Kidney (tissue), 14 donors: ENCODE measurements around the gene UBE2L5. TPM values are rescaled to one million over a fixed set of nuclear protein-coding genes. Genes with fewer than 3 reads are reported as not detected.

ENCODE experiments used
- DNase-seq, 5 donors: peaks; one replicate each; pipeline ENCODE4 v3.0.0-alpha.2; 2013 to 2020
- FAIRE-seq: peaks from 2 replicates; lab custom pipeline; 2012; peaks lifted over from hg19 to GRCh38; lab: Jason Lieb, UNC
- H3K27ac ChIP-seq, 2 donors: one replicate each; pipeline ENCODE4 v1.7.0; 2013; ENCODE audit warnings: low read depth in 2 of 2, low read length in 2 of 2, inconsistent platforms in 1 of 2
- H3K27me3 ChIP-seq: one replicate; pipeline ENCODE4 v1.7.1; 2013; ENCODE audit warnings: low read length, inconsistent platforms; ENCODE audit not compliant: control insufficient read depth, insufficient read depth
- H3K36me3 ChIP-seq, 3 donors: one replicate each; pipeline versions ENCODE4 v1.7.0 to v1.7.1; 2013; ENCODE audit warnings: low read length in 3 of 3, control low read depth in 1 of 3, inconsistent platforms in 1 of 3; ENCODE audit not compliant: insufficient read depth in 3 of 3, control insufficient read depth in 2 of 3
- H3K4me1 ChIP-seq, 3 donors: one replicate each; pipeline versions ENCODE4 v1.7.0 to v1.7.1; 2013; ENCODE audit warnings: low read length in 3 of 3, inconsistent platforms in 1 of 3, low read depth in 1 of 3; ENCODE audit not compliant: control insufficient read depth in 2 of 3, insufficient read depth in 2 of 3
- H3K4me3 ChIP-seq, 3 donors: one replicate each; pipeline versions ENCODE4 v1.7.0 to v1.8.1; 2013; ENCODE audit warnings: low read length in 3 of 3, control low read depth in 1 of 3, inconsistent platforms in 1 of 3
- H3K9ac ChIP-seq, 3 donors: one replicate each; pipeline versions ENCODE4 v1.7.0 to v1.7.1; 2013; ENCODE audit warnings: low read length in 3 of 3, control low read depth in 1 of 3, inconsistent platforms in 1 of 3
- H3K9me3 ChIP-seq, 3 donors: one replicate each; pipeline versions ENCODE4 v1.7.0 to v1.7.1; 2013; ENCODE audit warnings: low read length in 3 of 3, control low read depth in 1 of 3, inconsistent platforms in 1 of 3; ENCODE audit not compliant: control insufficient read depth in 2 of 3, insufficient read depth in 1 of 3
- intact Hi-C: fragments of 100-400 bp; cut with DNase I; formaldehyde crosslinking; loops from one replicate; pipeline ENCODE4 v1.11.1; 2022
- polyA plus RNA-seq: library from polyadenylated mRNA; stranded (reverse); fragments of 350-450 nt; fragmentation: Illumina TruSeq; extraction: RNeasy Lipid Tissue Mini Kit (QIAGEN cat#74804); gene quantifications from one replicate; pipeline ENCODE4 v1.2.3, GENCODE V29; 2014; ENCODE audit warnings: low read depth, low replicate concordance; ENCODE audit not compliant: insufficient read depth
- total RNA-seq: library from RNA; stranded (reverse); fragmentation: NEBNext Ultra II Directional; extraction: Animal tissue kit (Norgen Biotek cat#: 25700); gene quantifications from one replicate; pipeline ENCODE4 v1.2.1, GENCODE V29; 2021
- TF ChIP-seq, protein P1 (sequence below): IDR thresholded peaks from 3 replicates; pipeline ENCODE4 v1.5.1; 2012; ENCODE audit warnings: mild to moderate bottlenecking, moderate library complexity, borderline replicate concordance; ENCODE audit not compliant: insufficient read depth; ENCODE audit errors: extremely low read depth
- donor health status: control.
- donor health status: control.
- donor health status: control.
- donor health status: control.
- donor health status: control.
- donor health status: DM: yes; HTN: yes; CAD: no.
- donor health status: Normal renal cell carcinoma (clear cell type).

Gene UBE2L5
- total and polyA plus RNA-seq, 2 donors from 2014 or later = not detected

DNA sequence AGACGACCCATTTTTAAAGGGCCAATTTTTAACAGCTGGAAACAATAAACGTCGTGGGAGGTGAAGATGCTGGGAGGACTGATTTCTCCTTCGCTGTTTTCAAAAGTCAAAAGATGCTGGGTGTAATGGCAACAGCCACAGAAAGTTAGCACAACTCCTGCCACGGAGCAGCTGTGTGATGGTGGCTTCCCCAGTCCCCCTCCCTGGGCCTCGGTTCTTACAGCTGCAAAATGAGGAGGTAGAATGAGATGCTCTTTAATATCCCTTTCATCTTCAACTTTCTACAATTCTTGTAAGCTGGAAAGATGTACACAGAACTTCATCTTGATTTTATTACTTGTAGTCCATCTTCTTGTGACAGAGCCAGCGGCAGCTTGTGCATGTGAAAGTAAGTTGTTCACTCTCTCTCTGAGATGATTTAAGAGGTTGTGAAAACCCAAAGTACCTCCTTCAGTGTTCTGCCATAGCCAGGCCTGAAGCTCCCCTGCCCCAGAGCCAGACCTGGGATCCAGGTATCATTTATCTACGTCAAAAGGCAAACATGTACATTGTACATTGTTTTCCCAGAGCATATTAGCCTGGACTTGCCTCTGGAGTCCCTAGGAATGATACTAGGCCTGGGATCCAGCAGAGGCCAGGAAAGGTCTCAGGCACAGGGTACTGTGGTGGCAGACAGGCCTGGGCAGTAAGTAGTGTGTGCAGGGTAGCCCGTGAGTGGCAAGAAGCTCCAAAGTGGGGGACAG, 3.4 kb upstream of the UBE2L5 start:
- H3K4me1 ChIP-seq = peaks cover 0 to 12% (median 5%) of the 10 kb centered on the region in 3 donors
- no peak overlapping the region for H3K9ac ChIP-seq
- DNase-seq = no peak
- TF ChIP-seq, protein P1, sequence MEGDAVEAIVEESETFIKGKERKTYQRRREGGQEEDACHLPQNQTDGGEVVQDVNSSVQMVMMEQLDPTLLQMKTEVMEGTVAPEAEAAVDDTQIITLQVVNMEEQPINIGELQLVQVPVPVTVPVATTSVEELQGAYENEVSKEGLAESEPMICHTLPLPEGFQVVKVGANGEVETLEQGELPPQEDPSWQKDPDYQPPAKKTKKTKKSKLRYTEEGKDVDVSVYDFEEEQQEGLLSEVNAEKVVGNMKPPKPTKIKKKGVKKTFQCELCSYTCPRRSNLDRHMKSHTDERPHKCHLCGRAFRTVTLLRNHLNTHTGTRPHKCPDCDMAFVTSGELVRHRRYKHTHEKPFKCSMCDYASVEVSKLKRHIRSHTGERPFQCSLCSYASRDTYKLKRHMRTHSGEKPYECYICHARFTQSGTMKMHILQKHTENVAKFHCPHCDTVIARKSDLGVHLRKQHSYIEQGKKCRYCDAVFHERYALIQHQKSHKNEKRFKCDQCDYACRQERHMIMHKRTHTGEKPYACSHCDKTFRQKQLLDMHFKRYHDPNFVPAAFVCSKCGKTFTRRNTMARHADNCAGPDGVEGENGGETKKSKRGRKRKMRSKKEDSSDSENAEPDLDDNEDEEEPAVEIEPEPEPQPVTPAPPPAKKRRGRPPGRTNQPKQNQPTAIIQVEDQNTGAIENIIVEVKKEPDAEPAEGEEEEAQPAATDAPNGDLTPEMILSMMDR = no peak
- no peaks in the 10 kb centered on the region for H3K36me3 ChIP-seq
- FAIRE-seq = no peak
- H3K27me3 ChIP-seq = no peaks in the 10 kb centered on the region
- intact Hi-C loops = no loop called here
- H3K9me3 ChIP-seq = no peaks in the 10 kb centered on the region
- H3K4me3 ChIP-seq = no peak overlapping the region
- H3K27ac ChIP-seq = no peak overlapping the region

DNA sequence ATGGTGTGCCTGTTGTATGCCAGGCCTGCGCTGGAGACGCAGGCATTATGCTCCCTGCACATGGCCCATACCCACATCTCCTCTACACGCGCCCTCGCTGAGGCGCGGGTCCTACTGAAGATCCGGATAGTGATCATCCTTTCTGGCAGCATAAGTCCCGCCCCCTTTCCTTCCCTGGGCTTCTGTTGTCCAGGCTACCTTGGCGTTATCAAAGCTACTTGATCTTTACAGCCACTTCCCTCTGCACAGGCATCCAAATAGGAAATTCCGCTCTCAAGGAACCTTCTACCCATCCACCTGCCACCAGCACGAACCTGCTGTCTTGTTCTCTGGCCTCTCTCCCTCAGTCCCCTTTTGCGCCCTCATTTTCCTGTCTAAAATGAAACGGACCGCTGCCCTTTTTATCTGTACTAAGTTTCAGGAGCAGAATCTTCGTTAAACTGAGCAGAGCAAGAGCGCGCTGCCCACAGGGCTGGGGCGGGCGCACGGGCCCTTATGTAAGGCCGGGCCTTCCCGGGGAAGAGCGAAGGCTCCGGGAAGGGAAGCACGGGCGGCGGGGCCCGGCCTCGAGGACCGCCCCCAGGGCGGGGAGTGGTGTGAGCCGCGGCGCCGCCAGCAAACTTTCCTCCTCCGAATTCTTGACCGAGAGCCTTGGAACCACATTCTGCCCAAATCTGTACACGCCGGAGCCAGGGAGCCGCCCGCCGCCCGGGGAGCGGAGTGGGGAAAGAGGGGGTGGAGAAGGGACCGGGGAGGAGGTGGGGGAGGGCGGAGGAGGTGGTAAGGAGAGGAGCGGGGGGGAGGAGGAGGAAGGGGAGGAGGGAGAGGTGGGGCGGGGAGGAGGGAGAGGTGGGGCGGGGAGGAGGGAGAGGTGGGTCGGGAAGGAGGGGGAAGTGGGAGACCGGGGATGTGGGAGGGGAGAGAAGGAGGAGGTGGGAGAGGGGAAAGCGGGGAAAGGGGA, 920 bp upstream of the UBE2L5 start:
- H3K9ac ChIP-seq = peak overlapping the region; percentile 73 to 88 (median 85)
- H3K4me3 ChIP-seq = peak overlapping the region; percentile 76 to 86 (median 85)
- H3K4me1 ChIP-seq = peaks cover 0 to 12% (median 0%) of the 10 kb centered on the region in 3 donors
- H3K27me3 ChIP-seq = no peaks in the 10 kb centered on the region
- peak; percentile 83 to 96 (median 90) for DNase-seq
- peak overlapping the region; percentile 96 to 98 for H3K27ac ChIP-seq
- H3K9me3 ChIP-seq = no peaks in the 10 kb centered on the region
- intact Hi-C loops = no loop called here
- FAIRE-seq = no peak
- H3K36me3 ChIP-seq = no peaks in the 10 kb centered on the region
- TF ChIP-seq, protein P1 = no peak

DNA sequence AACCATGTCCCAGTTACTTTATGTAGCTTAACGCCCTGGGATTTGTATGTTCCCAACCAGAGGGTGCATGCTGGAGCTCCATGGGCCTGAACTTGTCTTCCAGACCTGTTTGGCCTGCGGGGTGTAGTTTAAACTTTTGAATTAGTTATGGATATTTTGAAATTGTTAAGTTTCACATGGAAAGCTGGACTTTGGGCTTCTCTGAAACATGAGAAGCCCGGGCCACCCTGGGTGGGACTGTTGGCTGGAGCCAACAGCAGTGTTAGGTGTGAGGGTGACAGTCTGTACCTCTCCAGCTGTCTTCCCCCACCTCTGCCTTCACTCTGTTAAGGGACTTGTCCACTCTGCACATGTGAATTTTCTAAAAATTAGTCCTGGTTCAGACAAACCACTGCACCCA, 1.6 kb downstream of the UBE2L5 start:
- Histone ChIP-seq H3K27me3 (no peaks in the 10 kb centered on the region), H3K4me3 (no peak overlapping the region), H3K9ac (no peak overlapping the region), H3K4me1 (peaks cover 0 to 12% (median 0%) of the 10 kb centered on the region in 3 donors), H3K9me3 (no peaks in the 10 kb centered on the region), H3K36me3 (no peaks in the 10 kb centered on the region), H3K27ac (no peak overlapping the region)
- DNase-seq (no peak), FAIRE-seq (no peak)
- intact Hi-C loops = no loop called here
- TF ChIP-seq, protein P1 = no peak
